Measurements from ENCODE around the gene PPM1B. TPM values are rescaled to one million over a fixed set of nuclear protein-coding genes. Genes with fewer than 3 reads are reported as not detected.

The PPM1B gene
- total and polyA plus RNA-seq, 2 experiments from 2014 or later = 17.4 to 19.7 TPM

- no peak overlapping the region for H3K4me3 ChIP-seq
- no peaks in the 10 kb centered on the region; the same call in 1 of the 2 replicates for H4K20me1 ChIP-seq (ENCODE audit: insufficient read depth)
- H3K9ac ChIP-seq = no peak overlapping the region
- in situ Hi-C loops (cut with MboI) = no loop called here
- no peak for TF ChIP-seq EZH2phosphoT487 (IDR thresholded peaks at IDR 0.05; ENCODE audit: insufficient read depth, low read depth)
- TF ChIP-seq EZH2 (IDR thresholded peaks at IDR 0.05; ENCODE audit: insufficient read depth, poor library complexity, severe bottlenecking) = no peak
- DNase-seq = no peak
- H3K4me1 ChIP-seq (ENCODE audit: insufficient read depth) = no peaks in the 10 kb centered on the region
- H3K9me3 ChIP-seq (ENCODE audit: low read depth) = no peaks in the 10 kb centered on the region
- no peak overlapping the region for H3K27ac ChIP-seq
- WGBS, 2 experiments (ENCODE audit: low coverage in 1 of 2, low lambda C conversion rate in 2 of 2, missing lambda C conversion rate in 2 of 2) = 95 to 97% methylated on average over 4 of the region's 4 CpGs
- H3K36me3 ChIP-seq (ENCODE audit: low read depth) = no peaks in the 10 kb centered on the region
- H3K79me2 ChIP-seq (ENCODE audit: insufficient read depth) = peaks cover 96% of the 10 kb centered on the region
- H3F3A ChIP-seq (ENCODE audit: insufficient read depth) = no peaks in the 10 kb centered on the region
- H2AFZ ChIP-seq = no peak overlapping the region
- H3K27me3 ChIP-seq (replicated peaks; ENCODE audit: insufficient read depth) = no peaks in the 10 kb centered on the region
- H3K9me2 ChIP-seq (ENCODE audit: insufficient read depth) = no peaks in the 10 kb centered on the region
- H3K4me2 ChIP-seq (ENCODE audit: unreplicated experiment) = no peak overlapping the region
Measured at GRCh38 chr2:44187251-44187650, 18.6 kb downstream of the PPM1B start.

- no peaks in the 10 kb centered on the region for H3K36me3 ChIP-seq (ENCODE audit: low read depth)
- in situ Hi-C loops (cut with MboI) = no loop called here
- no peak overlapping the region for H3K4me2 ChIP-seq (ENCODE audit: unreplicated experiment)
- peaks cover 96% of the 10 kb centered on the region for H3K79me2 ChIP-seq (ENCODE audit: insufficient read depth)
- TF ChIP-seq EZH2 (IDR thresholded peaks at IDR 0.05; ENCODE audit: insufficient read depth, poor library complexity, severe bottlenecking) (no peak), EZH2phosphoT487 (IDR thresholded peaks at IDR 0.05; ENCODE audit: insufficient read depth, low read depth) (no peak)
- H3K9me2 ChIP-seq (ENCODE audit: insufficient read depth) = no peaks in the 10 kb centered on the region
- no peaks in the 10 kb centered on the region; the same call in 1 of the 2 replicates for H4K20me1 ChIP-seq (ENCODE audit: insufficient read depth)
- DNase-seq = no peak
- no peak overlapping the region for H3K4me3 ChIP-seq
- H3K27me3 ChIP-seq (replicated peaks; ENCODE audit: insufficient read depth) = no peaks in the 10 kb centered on the region
- H3K9me3 ChIP-seq (ENCODE audit: low read depth) = no peaks in the 10 kb centered on the region
- no peak overlapping the region for H2AFZ ChIP-seq
- no peaks in the 10 kb centered on the region for H3K4me1 ChIP-seq (ENCODE audit: insufficient read depth)
- 81 to 88% methylated on average over 3 of the region's 3 CpGs for WGBS, 2 experiments (ENCODE audit: low coverage in 1 of 2, low lambda C conversion rate in 2 of 2, missing lambda C conversion rate in 2 of 2)
- H3K27ac ChIP-seq = no peak overlapping the region
- no peak overlapping the region for H3K9ac ChIP-seq
- H3F3A ChIP-seq (ENCODE audit: insufficient read depth) = no peaks in the 10 kb centered on the region
Measured at GRCh38 chr2:44188696-44189095, 20.0 kb downstream of the PPM1B start.

- no peaks in the 10 kb centered on the region for H3K4me1 ChIP-seq (ENCODE audit: insufficient read depth)
- DNase-seq = no peak
- H3K4me3 ChIP-seq = no peak overlapping the region
- no peaks in the 10 kb centered on the region for H3F3A ChIP-seq (ENCODE audit: insufficient read depth)
- no peaks in the 10 kb centered on the region for H3K9me2 ChIP-seq (ENCODE audit: insufficient read depth)
- no peaks in the 10 kb centered on the region for H3K36me3 ChIP-seq (ENCODE audit: low read depth)
- H4K20me1 ChIP-seq (ENCODE audit: insufficient read depth) = no peaks in the 10 kb centered on the region; the same call in 1 of the 2 replicates
- WGBS, 2 experiments (ENCODE audit: low coverage in 1 of 2, low lambda C conversion rate in 2 of 2, missing lambda C conversion rate in 2 of 2) = 95 to 98% methylated on average over 4 of the region's 4 CpGs
- H2AFZ ChIP-seq = no peak overlapping the region
- no peak overlapping the region for H3K27ac ChIP-seq
- no peak overlapping the region for H3K9ac ChIP-seq
- in situ Hi-C loops (cut with MboI) = no loop called here
- no peaks in the 10 kb centered on the region for H3K9me3 ChIP-seq (ENCODE audit: low read depth)
- H3K79me2 ChIP-seq (ENCODE audit: insufficient read depth) = peaks cover 97% of the 10 kb centered on the region
- no peaks in the 10 kb centered on the region for H3K27me3 ChIP-seq (replicated peaks; ENCODE audit: insufficient read depth)
- no peak overlapping the region for H3K4me2 ChIP-seq (ENCODE audit: unreplicated experiment)
- no peak for TF ChIP-seq EZH2 (IDR thresholded peaks at IDR 0.05; ENCODE audit: insufficient read depth, poor library complexity, severe bottlenecking)
- no peak for TF ChIP-seq EZH2phosphoT487 (IDR thresholded peaks at IDR 0.05; ENCODE audit: insufficient read depth, low read depth)
Measured at GRCh38 chr2:44189104-44189503, 20.4 kb downstream of the PPM1B start.

GRCh38 chr2:44190526-44190925 is 21.9 kb downstream of the PPM1B start:
- 95% methylated on average over 3 of the region's 3 CpGs for WGBS, 2 experiments (ENCODE audit: low coverage in 1 of 2, low lambda C conversion rate in 2 of 2, missing lambda C conversion rate in 2 of 2)
- no peak overlapping the region for H2AFZ ChIP-seq
- in situ Hi-C loops (cut with MboI) = no loop called here

GRCh38 chr2:44191739-44192138 is 23.1 kb downstream of the PPM1B start:
- no peak for DNase-seq
- no peaks in the 10 kb centered on the region for H3K9me3 ChIP-seq (ENCODE audit: low read depth)
- H3K4me1 ChIP-seq (ENCODE audit: insufficient read depth) = no peaks in the 10 kb centered on the region
- TF ChIP-seq EZH2 (IDR thresholded peaks at IDR 0.05; ENCODE audit: insufficient read depth, poor library complexity, severe bottlenecking) (no peak), EZH2phosphoT487 (IDR thresholded peaks at IDR 0.05; ENCODE audit: insufficient read depth, low read depth) (no peak)
- no peak overlapping the region for H3K9ac ChIP-seq
- no peak overlapping the region for H2AFZ ChIP-seq
- no peaks in the 10 kb centered on the region for H3K9me2 ChIP-seq (ENCODE audit: insufficient read depth)
- H3K36me3 ChIP-seq (ENCODE audit: low read depth) = no peaks in the 10 kb centered on the region
- H3K4me3 ChIP-seq = no peak overlapping the region
- peaks cover 96% of the 10 kb centered on the region for H3K79me2 ChIP-seq (ENCODE audit: insufficient read depth)
- in situ Hi-C loops (cut with MboI) = no loop called here
- no peaks in the 10 kb centered on the region for H3K27me3 ChIP-seq (replicated peaks; ENCODE audit: insufficient read depth)
- no peak overlapping the region for H3K4me2 ChIP-seq (ENCODE audit: unreplicated experiment)
- no peaks in the 10 kb centered on the region; the same call in 1 of the 2 replicates for H4K20me1 ChIP-seq (ENCODE audit: insufficient read depth)
- no peaks in the 10 kb centered on the region for H3F3A ChIP-seq (ENCODE audit: insufficient read depth)
- H3K27ac ChIP-seq = no peak overlapping the region

More at GRCh38 chr2:44190526-44190925, 21.9 kb downstream of the PPM1B start:
- no peak for TF ChIP-seq EZH2 (IDR thresholded peaks at IDR 0.05; ENCODE audit: insufficient read depth, poor library complexity, severe bottlenecking)
- TF ChIP-seq EZH2phosphoT487 (IDR thresholded peaks at IDR 0.05; ENCODE audit: insufficient read depth, low read depth) = no peak
- Histone ChIP-seq H3K9ac (no peak overlapping the region), H3K4me3 (no peak overlapping the region), H3K9me3 (ENCODE audit: low read depth) (no peaks in the 10 kb centered on the region), H3K27me3 (replicated peaks; ENCODE audit: insufficient read depth) (no peaks in the 10 kb centered on the region), H4K20me1 (ENCODE audit: insufficient read depth) (no peaks in the 10 kb centered on the region; the same call in 1 of the 2 replicates), H3K36me3 (ENCODE audit: low read depth) (no peaks in the 10 kb centered on the region), H3K9me2 (ENCODE audit: insufficient read depth) (no peaks in the 10 kb centered on the region), H3K4me2 (ENCODE audit: unreplicated experiment) (no peak overlapping the region), H3K27ac (no peak overlapping the region), H3K4me1 (ENCODE audit: insufficient read depth) (no peaks in the 10 kb centered on the region), H3F3A (ENCODE audit: insufficient read depth) (no peaks in the 10 kb centered on the region), H3K79me2 (ENCODE audit: insufficient read depth) (peaks cover 96% of the 10 kb centered on the region)
- DNase-seq = no peak

All from GM23248 (cell line).